Measurements from ENCODE around the gene ATF4. TPM values are rescaled to one million over a fixed set of nuclear protein-coding genes. Genes with fewer than 3 reads are reported as not detected.

Gene ATF4
- total RNA-seq, 4 donors from 2014 or later: 234 to 335 (median 284) TPM

GRCh38 chr22:39568278-39568981 is 48.1 kb downstream of the ATF4 start:
- TF ChIP-seq POLR2AphosphoS5 (IDR thresholded peaks at IDR 0.05) (no peak), EP300 (IDR thresholded peaks at IDR 0.05) (no peak), POLR2A (IDR thresholded peaks at IDR 0.05) (no peak), CTCF (IDR thresholded peaks at IDR 0.05) (no peak)
- Histone ChIP-seq H3K27me3 (peaks cover 7% of the 10 kb centered on the region), H3K27ac (no peak overlapping the region)

GRCh38 chr22:39569066-39569465 is 48.7 kb downstream of the ATF4 start:
- no peaks in the 10 kb centered on the region for H3K9me3 ChIP-seq
- H3K27ac ChIP-seq: no peak overlapping the region
- no peak for TF ChIP-seq CTCF (IDR thresholded peaks at IDR 0.05)
- no peak for TF ChIP-seq POLR2A (IDR thresholded peaks at IDR 0.05)
- TF ChIP-seq POLR2AphosphoS5 (IDR thresholded peaks at IDR 0.05): no peak
- no peak for TF ChIP-seq EP300 (IDR thresholded peaks at IDR 0.05)
- H3K4me1 ChIP-seq: no peaks in the 10 kb centered on the region
- DNase-seq (ENCODE audit: low spot score in 2 of 2): no peak
- no peak overlapping the region for H3K4me3 ChIP-seq
- H3K27me3 ChIP-seq: peaks cover 7% of the 10 kb centered on the region
- 95% methylated on average over 6 of the region's 7 CpGs for WGBS
- no peaks in the 10 kb centered on the region for H3K36me3 ChIP-seq

More at GRCh38 chr22:39568278-39568981, 48.1 kb downstream of the ATF4 start:
- Histone ChIP-seq H3K4me3 (no peak overlapping the region), H3K4me1 (no peaks in the 10 kb centered on the region), H3K9me3 (no peaks in the 10 kb centered on the region), H3K36me3 (no peaks in the 10 kb centered on the region)
- 81% methylated on average over 19 of the region's 19 CpGs for WGBS
- DNase-seq (ENCODE audit: low spot score in 2 of 2): no peak

- H3K27ac ChIP-seq: no peak overlapping the region
- H3K36me3 ChIP-seq: no peaks in the 10 kb centered on the region
- peaks cover 5% of the 10 kb centered on the region for H3K27me3 ChIP-seq
- H3K9me3 ChIP-seq: no peaks in the 10 kb centered on the region
- TF ChIP-seq CTCF (IDR thresholded peaks at IDR 0.05) (no peak), POLR2A (IDR thresholded peaks at IDR 0.05) (no peak), EP300 (IDR thresholded peaks at IDR 0.05) (no peak), POLR2AphosphoS5 (IDR thresholded peaks at IDR 0.05) (no peak)
- H3K4me3 ChIP-seq: no peak overlapping the region
- no peaks in the 10 kb centered on the region for H3K4me1 ChIP-seq
- DNase-seq (ENCODE audit: low spot score in 2 of 2): no peak
- 77% methylated on average over 3 of the region's 3 CpGs for WGBS
Observed at GRCh38 chr22:39570226-39570625, 49.9 kb downstream of the ATF4 start.

GRCh38 chr22:39570665-39571064 is 50.3 kb downstream of the ATF4 start, which contains the start of gene CACNA1I:
TSS of gene CACNA1I (plus strand) at chr22:39570753. CDS start at chr22:39570753, 0 bp downstream.
- 82% methylated on average over 12 of the region's 14 CpGs for WGBS
- H3K4me1 ChIP-seq: no peaks in the 10 kb centered on the region
- H3K9me3 ChIP-seq: no peaks in the 10 kb centered on the region
- no peak for DNase-seq (ENCODE audit: low spot score in 2 of 2)
- no peaks in the 10 kb centered on the region for H3K36me3 ChIP-seq
- TF ChIP-seq EP300 (IDR thresholded peaks at IDR 0.05) (no peak), POLR2AphosphoS5 (IDR thresholded peaks at IDR 0.05) (no peak), POLR2A (IDR thresholded peaks at IDR 0.05) (no peak), CTCF (IDR thresholded peaks at IDR 0.05) (no peak)
- H3K27me3 ChIP-seq: peaks cover 5% of the 10 kb centered on the region
- no peak within 1 kb of the TSS for H3K4me3 ChIP-seq
- no peak within 1 kb of the TSS for H3K27ac ChIP-seq

GRCh38 chr22:39571538-39571937 is 51.2 kb downstream of the ATF4 start:
- no peaks in the 10 kb centered on the region for H3K4me1 ChIP-seq
- 68% methylated on average over 1 of the region's 1 CpG for WGBS
- no peak overlapping the region for H3K27ac ChIP-seq
- no peaks in the 10 kb centered on the region for H3K9me3 ChIP-seq
- peaks cover 10% of the 10 kb centered on the region for H3K27me3 ChIP-seq
- H3K36me3 ChIP-seq: no peaks in the 10 kb centered on the region
- no peak for TF ChIP-seq EP300 (IDR thresholded peaks at IDR 0.05)
- no peak for TF ChIP-seq POLR2A (IDR thresholded peaks at IDR 0.05)
- no peak for DNase-seq (ENCODE audit: low spot score in 2 of 2)
- no peak overlapping the region for H3K4me3 ChIP-seq

Other genes starting within 250 kb of the ATF4 start
- 1,000 to 10,000 TPM; 2,537 to 3,396 (median 3,080) TPM for gene RPL3, start 200.9 kb upstream of the ATF4 start, total RNA-seq
- 10 to 100 TPM; 34.6 to 52.5 (median 44.3) TPM for gene SYNGR1, start 170.6 kb upstream of the ATF4 start, total RNA-seq
- gene TAB1, start 120.8 kb upstream of the ATF4 start, total RNA-seq: 10 to 100 TPM; 16.9 to 35.4 (median 23.3) TPM
- 1 to 10 TPM; 2.2 to 3.7 (median 3.0) TPM for gene MGAT3, start 63.5 kb upstream of the ATF4 start, total RNA-seq
- gene MIEF1, start 18.3 kb upstream of the ATF4 start, total RNA-seq: 10 to 100 TPM; 19.2 to 23.6 (median 23.4) TPM
- gene RPS19BP1, start 12.2 kb downstream of the ATF4 start, total RNA-seq: 10 to 100 TPM; 61.2 to 89.5 (median 80.6) TPM
- under 1 TPM in 3 of 4 donors, not detected in 1; 0.08 to 0.80 (median 0.17) TPM for gene CACNA1I, start 50.2 kb downstream of the ATF4 start, total RNA-seq

All from suprapubic skin (tissue), 4 donors.